HepG2 (cell line): ENCODE measurements around the gene ARRDC1. TPM values are rescaled to one million over a fixed set of nuclear protein-coding genes. Genes with fewer than 3 reads are reported as not detected.
A peak's percentile ranks its signal among the peaks of the same experiment; 100 is the strongest.

Source experiments
- ATAC-seq: fragments of 200-7000 bp; cut with Tn5 transposase; 3 replicates; pipeline ENCODE4 v1.9.1; 2020; ENCODE audit warnings: mild to moderate bottlenecking, moderate library complexity
- BruUV-seq: library from RNA; stranded (reverse); fragments of 400-500 nt; replicated peaks from 2 replicates; lab custom pipeline; 2021; lab: Mats Ljungman, UMichigan
- CTCF ChIA-PET: fragments of 300-600 bp; formaldehyde crosslinking; extraction: SDS; loops from one replicate; lab custom pipeline; 2021; ENCODE audit warnings: low total read pairs, inconsistent platforms, low intra/inter-chr PET ratio; lab: Yijun Ruan, JAX
- POLR2A ChIA-PET: fragments of 350-600 bp; sonication (Branson Sonifier 250); formaldehyde crosslinking; loops from one replicate; lab custom pipeline; 2020; ENCODE audit warnings: antibody characterized with exemption, inconsistent platforms; lab: Yijun Ruan, JAX
- DNase-seq: peaks from one replicate; pipeline ENCODE4 v3.0.0-alpha.2; 2015; ENCODE audit warnings: low spot score
- FAIRE-seq: peaks from 3 replicates; lab custom pipeline; 2011; peaks lifted over from hg19 to GRCh38; lab: Jason Lieb, UNC
- H2AFZ ChIP-seq: one replicate; pipeline ENCODE4 v1.6.1; 2011; ENCODE audit warnings: low read length, inconsistent platforms
- H3K27ac ChIP-seq: fragments of 300-600 bp; 3 replicates; pipeline ENCODE4 v1.8.0; 2011; ENCODE audit warnings: mixed run types, mild to moderate bottlenecking, mixed read lengths, low read length, inconsistent platforms; ENCODE audit not compliant: insufficient read depth; ENCODE audit errors: extremely low read length
- H3K27me3 ChIP-seq, 2 experiments: fragments of 200-600 bp in 1 of 2; 2 replicates in 1 of 2; 3 replicates in 1 of 2; pipeline versions ENCODE4 v1.6.0 to v1.8.0; 2011; ENCODE audit warnings: low read length in 2 of 2, mild to moderate bottlenecking in 2 of 2, moderate library complexity in 2 of 2, inconsistent platforms in 1 of 2; ENCODE audit not compliant: insufficient read depth in 2 of 2, control insufficient read depth in 1 of 2
- H3K36me3 ChIP-seq, 2 experiments: fragments of 200-600 bp in 1 of 2; replicated peaks in 1 of 2; 2 replicates in 1 of 2; 3 replicates in 1 of 2; pipeline versions ENCODE4 v1.5.1 to v1.8.0; 2011; ENCODE audit warnings: low read length in 2 of 2, inconsistent platforms in 1 of 2; ENCODE audit not compliant: insufficient read depth in 2 of 2, control insufficient read depth in 1 of 2
- H3K4me1 ChIP-seq: 2 replicates; pipeline ENCODE4 v1.5.1; 2012; ENCODE audit warnings: low read length, inconsistent platforms; ENCODE audit not compliant: insufficient read depth
- H3K4me2 ChIP-seq: 2 replicates; pipeline ENCODE4 v1.6.0; 2011; ENCODE audit warnings: low read depth, low read length, inconsistent platforms
- H3K4me3 ChIP-seq, 3 experiments: fragments of 200-600 bp in 1 of 3; sonication (generic), shearing (Covaris generic) in 1 of 3; replicated peaks in 1 of 3; 2 replicates each; pipeline ENCODE4 v1.5.1; 2011 to 2016; ENCODE audit warnings: low read length in 3 of 3, inconsistent platforms in 2 of 3, low read depth in 2 of 3, mild to moderate bottlenecking in 2 of 3, control low read depth in 1 of 3, mixed read lengths in 1 of 3; ENCODE audit not compliant: insufficient read depth in 1 of 3
- H3K79me2 ChIP-seq: one replicate; pipeline ENCODE4 v1.6.1; 2011; ENCODE audit warnings: low read length, inconsistent platforms; ENCODE audit not compliant: insufficient read depth
- H3K9ac ChIP-seq: 2 replicates; pipeline ENCODE4 v1.6.0; 2011; ENCODE audit warnings: mild to moderate bottlenecking, low read depth, low read length, inconsistent platforms; ENCODE audit not compliant: insufficient read depth
- H3K9me3 ChIP-seq: 2 replicates; pipeline ENCODE4 v1.5.1; 2012; ENCODE audit warnings: mild to moderate bottlenecking, low read length
- H4K20me1 ChIP-seq: 2 replicates; pipeline ENCODE4 v1.6.0; 2011; ENCODE audit warnings: inconsistent platforms, mild to moderate bottlenecking, low read length, moderate library complexity; ENCODE audit not compliant: insufficient read depth
- ATF3 ChIP-seq: sonication (generic); formaldehyde crosslinking; IDR thresholded peaks from 2 replicates; pipeline ENCODE4 v1.4.0; 2020; ENCODE audit warnings: missing genetic modification reagents
- CCDC6 ChIP-seq: sonication (generic); formaldehyde crosslinking; IDR thresholded peaks from 2 replicates; pipeline ENCODE4 v1.8.1; 2022; ENCODE audit warnings: mild to moderate bottlenecking, missing genetic modification reagents, moderate library complexity
- CREBL2 ChIP-seq: sonication (generic); formaldehyde crosslinking; IDR thresholded peaks from 2 replicates; pipeline ENCODE4 v1.8.1; 2023; ENCODE audit warnings: missing genetic modification reagents, mild to moderate bottlenecking, borderline replicate concordance
- E2F1 ChIP-seq: sonication (generic); formaldehyde crosslinking; IDR thresholded peaks from 2 replicates; pipeline ENCODE4 v1.5.0; 2020; ENCODE audit warnings: missing genetic modification reagents
- HNRNPK ChIP-seq: fragments of 200-400 bp; formaldehyde crosslinking; IDR thresholded peaks from 2 replicates; pipeline ENCODE4 v1.6.1; 2018; ENCODE audit warnings: low read length, low read depth, moderate library complexity, mild to moderate bottlenecking; ENCODE audit not compliant: poor library complexity, severe bottlenecking
- ISX ChIP-seq: sonication (generic); formaldehyde crosslinking; conservative IDR thresholded peaks from 2 replicates; pipeline ENCODE4 v1.5.0; 2020; ENCODE audit warnings: missing genetic modification reagents
- MIXL1 ChIP-seq: IDR thresholded peaks from 2 replicates; pipeline ENCODE4 v1.6.1; 2016
- RBM22 ChIP-seq: fragments of 200-400 bp; formaldehyde crosslinking; optimal IDR thresholded peaks from 2 replicates; pipeline ENCODE3; 2017; ENCODE audit warnings: mild to moderate bottlenecking, low read length, moderate library complexity
- SIN3A ChIP-seq: IDR thresholded peaks from 2 replicates; pipeline ENCODE4 v1.6.1; 2011; ENCODE audit warnings: low read depth, mild to moderate bottlenecking, control low read depth, low read length, borderline replicate concordance
- UBTF ChIP-seq: sonication (generic); formaldehyde crosslinking; IDR thresholded peaks from 2 replicates; pipeline ENCODE4 v1.4.0; 2020; ENCODE audit warnings: mild to moderate bottlenecking, missing genetic modification reagents
- ZNF3 ChIP-seq: IDR thresholded peaks from 2 replicates; pipeline ENCODE4 v1.7.0; 2017; ENCODE audit warnings: inconsistent platforms
- ZNF670 ChIP-seq: sonication (generic); formaldehyde crosslinking; IDR thresholded peaks from 2 replicates; pipeline ENCODE4 v1.8.0; 2022; ENCODE audit warnings: mild to moderate bottlenecking, missing genetic modification reagents, borderline replicate concordance
- ZNF703 ChIP-seq: sonication (generic); formaldehyde crosslinking; IDR thresholded peaks from 2 replicates; pipeline ENCODE4 v1.5.1; 2020; ENCODE audit warnings: missing genetic modification reagents, mild to moderate bottlenecking, moderate library complexity, borderline replicate concordance
- ZNF749 ChIP-seq: sonication (generic); formaldehyde crosslinking; IDR thresholded peaks from 2 replicates; pipeline ENCODE4 v1.8.0; 2022; ENCODE audit warnings: mild to moderate bottlenecking, missing genetic modification reagents, moderate library complexity, borderline replicate concordance
- WGBS: methylation state at CpG from one replicate; pipeline ENCODE4 v1.1.6; 2017; ENCODE audit warnings: low lambda C conversion rate; 5-methylcytosine and 5-hydroxymethylcytosine counted together
- in situ Hi-C: cut with HindIII; loops from 2 replicates; pipeline ENCODE4 v1.10.0; 2017; ENCODE audit warnings: low pct_unique_long_range_greater_than_20kb; ENCODE audit not compliant: extremely low pct_ligation_motif_present
- intact Hi-C: fragments of 100-400 bp; cut with micrococcal nuclease; formaldehyde crosslinking; loops from one replicate; pipeline ENCODE4 v1.10.0; 2022; ENCODE audit not compliant: unreplicated experiment
- polyA plus RNA-seq, 8 experiments: library from polyadenylated mRNA; depleted of rRNA in 3 of 8; stranded (reverse) in 7 of 8; unstranded in 1 of 8; fragments of >200 nt; fragmentation: Illumina TruSeq in 4 of 8; extraction: Trizol in 4 of 8; gene quantifications; 2 replicates each; pipeline versions ENCODE4 v1.2.1 to v1.2.3, GENCODE V29; 2011 to 2016; ENCODE audit warnings: low read depth in 4 of 8, missing spikeins in 1 of 8, mixed read lengths in 1 of 8; ENCODE audit not compliant: insufficient read depth in 1 of 8
- total RNA-seq, 5 experiments: library from RNA; depleted of rRNA; stranded (reverse); fragments of >200 nt; fragmentation: Illumina TruSeq; extraction: Trizol; gene quantifications; 2 replicates each; pipeline ENCODE4 v1.2.3, GENCODE V29; 2016; ENCODE audit warnings: low read depth in 1 of 5
- TF ChIP-seq, protein P1 (sequence below): sonication (generic); formaldehyde crosslinking; IDR thresholded peaks from 2 replicates; pipeline ENCODE4 v1.4.0; 2020; ENCODE audit warnings: mild to moderate bottlenecking, missing genetic modification reagents
- TF ChIP-seq, protein P2 (sequence below): sonication (generic); formaldehyde crosslinking; IDR thresholded peaks from 2 replicates; pipeline ENCODE4 v1.8.1; 2023; ENCODE audit warnings: missing genetic modification reagents, inconsistent platforms, borderline replicate concordance

ARRDC1 gene
- total and polyA plus RNA-seq, 2 of the 13 experiments (the other 11 are each of a cell fraction or from before 2014, with no cell fraction given), result 21.7 to 44.4 TPM

- CTCF ChIA-PET, result no interaction called here
- POLR2A ChIA-PET, result interaction anchor here (1.1 to 2.3 kb wide), 6 partner anchors 8 to 45 kb away, joined by 3 to 25 read pairs (median 5); partner anchors contain the start of genes ARRDC1 and ZMYND19
- H3K4me3 ChIP-seq, result peak overlapping the region; percentile 71 to 90 (median 83)
- H2AFZ ChIP-seq, result no peak overlapping the region
- H3K27me3 ChIP-seq, result no peaks in the 10 kb centered on the region; a peak in 1 of 5 replicates
- no peaks in the 10 kb centered on the region for H3K9me3 ChIP-seq
- in situ Hi-C loops (no loop called here), intact Hi-C loops (loop anchor here (5.0 kb wide), 1 partner anchor 43 kb away; no protein-coding TSS in a partner anchor)
- H3K9ac ChIP-seq, result peak overlapping the region; percentile 86
- H4K20me1 ChIP-seq, result peaks cover 14% of the 10 kb centered on the region
- under 1% methylated on average over 27 of the region's 58 CpGs for WGBS
- no peak for FAIRE-seq
- H3K4me1 ChIP-seq, result peaks cover 38% of the 10 kb centered on the region
- ATAC-seq, result peak; percentile 5; the same call in 1 of the 3 replicates
- DNase-seq, result no peak
- BruUV-seq, result no TSS peak
- peak overlapping the region; percentile 76 for H3K4me2 ChIP-seq
- peak overlapping the region; percentile 76 for H3K27ac ChIP-seq
- peaks cover 3 to 13% of the 10 kb centered on the region in 2 experiments; a peak in 3 of 5 replicates for H3K36me3 ChIP-seq
- peaks cover 62% of the 10 kb centered on the region for H3K79me2 ChIP-seq
- no peak for TF ChIP-seq ZNF3
- no peak for TF ChIP-seq CCDC6 (CRISPR knock-in tag)
- no peak for TF ChIP-seq HNRNPK
- TF ChIP-seq UBTF (CRISPR knock-in tag), result peak; percentile 40
- no peak for TF ChIP-seq ZNF670 (CRISPR knock-in tag)
- no peak for TF ChIP-seq ZNF749 (CRISPR knock-in tag)
- no peak for TF ChIP-seq ZNF703 (CRISPR knock-in tag)
- no peak for TF ChIP-seq CREBL2 (CRISPR knock-in tag)
- no peak for TF ChIP-seq RBM22
- TF ChIP-seq, protein P1, sequence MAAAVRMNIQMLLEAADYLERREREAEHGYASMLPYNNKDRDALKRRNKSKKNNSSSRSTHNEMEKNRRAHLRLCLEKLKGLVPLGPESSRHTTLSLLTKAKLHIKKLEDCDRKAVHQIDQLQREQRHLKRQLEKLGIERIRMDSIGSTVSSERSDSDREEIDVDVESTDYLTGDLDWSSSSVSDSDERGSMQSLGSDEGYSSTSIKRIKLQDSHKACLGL, result 0 out of 2 replicates have a peak, but pooled peaks have one; percentile 38
- TF ChIP-seq ATF3 (CRISPR knock-in tag), result 0 out of 2 replicates have a peak, but pooled peaks have one; percentile 7
- no peak for TF ChIP-seq ISX (CRISPR knock-in tag)
- TF ChIP-seq, protein P2, sequence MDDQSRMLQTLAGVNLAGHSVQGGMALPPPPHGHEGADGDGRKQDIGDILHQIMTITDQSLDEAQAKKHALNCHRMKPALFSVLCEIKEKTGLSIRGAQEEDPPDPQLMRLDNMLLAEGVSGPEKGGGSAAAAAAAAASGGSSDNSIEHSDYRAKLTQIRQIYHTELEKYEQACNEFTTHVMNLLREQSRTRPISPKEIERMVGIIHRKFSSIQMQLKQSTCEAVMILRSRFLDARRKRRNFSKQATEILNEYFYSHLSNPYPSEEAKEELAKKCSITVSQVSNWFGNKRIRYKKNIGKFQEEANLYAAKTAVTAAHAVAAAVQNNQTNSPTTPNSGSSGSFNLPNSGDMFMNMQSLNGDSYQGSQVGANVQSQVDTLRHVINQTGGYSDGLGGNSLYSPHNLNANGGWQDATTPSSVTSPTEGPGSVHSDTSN, result no peak
- no peak for TF ChIP-seq SIN3A
- no peak for TF ChIP-seq E2F1 (CRISPR knock-in tag)
- no peak for TF ChIP-seq MIXL1 (CRISPR knock-in tag)
Observed at GRCh38 chr9:137619240-137620047, 14.0 kb downstream of the ARRDC1 start.
